HK-2 (cell line): ENCODE results near the gene C3orf33.
A peak's percentile ranks its signal among the peaks of the same experiment; 100 is the strongest.

Experiments
- DNase-seq: peaks from one replicate; pipeline ENCODE4 v3.0.0-alpha.2; 2018; ENCODE audit not compliant: unreplicated experiment

Gene C3orf33

GRCh38 chr3:155741603-155742002 lies 64.5 kb downstream of the C3orf33 start:
- DNase-seq, result no peak

- DNase-seq, result no peak
Observed at GRCh38 chr3:155741101-155741500, 65.0 kb downstream of the C3orf33 start.

- no peak for DNase-seq
Observed at GRCh38 chr3:155739154-155739553, 66.9 kb downstream of the C3orf33 start.

GRCh38 chr3:155738580-155739076 lies 67.5 kb downstream of the C3orf33 start:
- no peak for DNase-seq

GRCh38 chr3:155737844-155738460 lies 68.1 kb downstream of the C3orf33 start:
- peak; percentile 65 for DNase-seq

GRCh38 chr3:155736381-155736780 lies 69.7 kb downstream of the C3orf33 start:
- no peak for DNase-seq

- no peak for DNase-seq
Observed at GRCh38 chr3:155730843-155731242, 75.2 kb downstream of the C3orf33 start.

GRCh38 chr3:155727836-155728235 lies 78.2 kb downstream of the C3orf33 start:
- no peak for DNase-seq

- no peak for DNase-seq
Observed at GRCh38 chr3:155714295-155714718, 91.8 kb downstream of the C3orf33 start.
